Fibroblast of lung (primary cell): Measurements from ENCODE around the gene DHX36.

Experiments used
- CTCF ChIP-seq, 2 donors: IDR thresholded peaks in 1 of 2; conservative IDR thresholded peaks in 1 of 2; 1 replicate in 1 of 2; 2 replicates in 1 of 2; pipeline ENCODE4 v1.5.1; 2011 to 2012; ENCODE audit warnings: low read length in 2 of 2, control low read depth in 1 of 2, inconsistent platforms in 1 of 2, low read depth in 1 of 2, mild to moderate bottlenecking in 1 of 2
- EZH2 ChIP-seq: IDR thresholded peaks from 2 replicates; pipeline ENCODE4 v1.5.1; 2012; ENCODE audit warnings: low read length, control low read depth, mild to moderate bottlenecking; ENCODE audit errors: missing control alignments

GRCh38 chr3:154323891-154324738 is at the start of gene DHX36:
- TF ChIP-seq CTCF (conservative IDR thresholded peaks at IDR 0.05 in 1 of 2, IDR thresholded peaks at IDR 0.05 in 1 of 2; ENCODE audit: low read depth in 1 of 2, low read length in 2 of 2) (no peak), EZH2 (no peak)
